WTC11 (cell line): ENCODE measurements around the gene COPS6. TPM values are rescaled to one million over a fixed set of nuclear protein-coding genes. Genes with fewer than 3 reads are reported as not detected.
A peak's percentile ranks its signal among the peaks of the same experiment; 100 is the strongest.
"Not testable (repeated sequence)": the region's sequence is repeated elsewhere in the genome, so short reads cannot be mapped to it uniquely, and the experiment has no call there.

ENCODE experiments used
- ATAC-seq: fragments of 200-7000 bp; cut with Tn5 transposase; 2 replicates; pipeline ENCODE4 v1.10.0; 2021; ENCODE audit warnings: mild to moderate bottlenecking, moderate library complexity
- CTCF ChIA-PET: fragments of 300-600 bp; sonication (Branson Sonifier 250); formaldehyde crosslinking; loops from one replicate; lab custom pipeline; 2021; ENCODE audit warnings: antibody characterized with exemption; lab: Charles Lee
- POLR2A ChIA-PET: fragments of 350-600 bp; sonication (Branson Sonifier 250); formaldehyde crosslinking; loops from one replicate; lab custom pipeline; 2021; ENCODE audit warnings: antibody characterized with exemption; lab: Charles Lee
- DNase-seq: peaks from one replicate; pipeline ENCODE4 v3.0.0; 2021; ENCODE audit warnings: low spot score
- H3K27ac Mint-ChIP-seq: 2 replicates; pipeline ENCODE4 v1.8.0; 2021; ENCODE audit warnings: mixed read lengths
- H3K27me3 Mint-ChIP-seq: 2 replicates; pipeline ENCODE4 v1.8.0; 2021; ENCODE audit warnings: low read depth, mild to moderate bottlenecking, moderate library complexity, mixed read lengths
- H3K36me3 Mint-ChIP-seq: 2 replicates; pipeline ENCODE4 v1.8.0; 2021; ENCODE audit warnings: mixed read lengths
- H3K4me1 Mint-ChIP-seq: 2 replicates; pipeline ENCODE4 v1.8.0; 2022; ENCODE audit warnings: mixed read lengths
- H3K4me3 Mint-ChIP-seq: 2 replicates; pipeline ENCODE4 v1.8.0; 2021; ENCODE audit warnings: mild to moderate bottlenecking, moderate library complexity, mixed read lengths
- H3K9me3 Mint-ChIP-seq: 2 replicates; pipeline ENCODE4 v1.8.0; 2021; ENCODE audit warnings: mixed read lengths
- AR ChIP-seq: fragments of 250-450 bp; sonication (Bioruptor Pico); IDR thresholded peaks from 2 replicates; pipeline ENCODE4 v1.9.0; 2021; ENCODE audit warnings: mild to moderate bottlenecking
- ARID4B ChIP-seq: sonication (generic); formaldehyde crosslinking; IDR thresholded peaks from 2 replicates; pipeline ENCODE4 v1.8.0; 2023; ENCODE audit warnings: missing genetic modification reagents, mild to moderate bottlenecking, borderline replicate concordance
- ATF2 ChIP-seq: sonication (generic); formaldehyde crosslinking; IDR thresholded peaks from 2 replicates; pipeline ENCODE4 v1.8.1; 2022; ENCODE audit warnings: low read depth, missing genetic modification reagents, borderline replicate concordance
- CREB1 ChIP-seq: sonication (generic); formaldehyde crosslinking; IDR thresholded peaks from 2 replicates; pipeline ENCODE4 v1.8.0; 2023; ENCODE audit warnings: mild to moderate bottlenecking, missing genetic modification reagents
- E2F4 ChIP-seq: sonication (generic); formaldehyde crosslinking; IDR thresholded peaks from 2 replicates; pipeline ENCODE4 v1.8.1; 2022; ENCODE audit warnings: low read depth, mild to moderate bottlenecking, moderate library complexity, missing genetic modification reagents, borderline replicate concordance
- ESRRA ChIP-seq: sonication (generic); formaldehyde crosslinking; IDR thresholded peaks from 2 replicates; pipeline ENCODE4 v1.8.1; 2022; ENCODE audit warnings: mild to moderate bottlenecking, missing genetic modification reagents, borderline replicate concordance
- GTF2I ChIP-seq: fragments of 250-450 bp; sonication (Bioruptor Pico); conservative IDR thresholded peaks from 2 replicates; pipeline ENCODE4 v1.4.0; 2021; ENCODE audit warnings: mild to moderate bottlenecking
- NFATC4 ChIP-seq: fragments of 250-450 bp; sonication (Bioruptor Pico); IDR thresholded peaks from 2 replicates; pipeline ENCODE4 v1.9.0; 2021; ENCODE audit warnings: mild to moderate bottlenecking
- PREB ChIP-seq: sonication (generic); formaldehyde crosslinking; IDR thresholded peaks from 2 replicates; pipeline ENCODE4 v1.8.1; 2022; ENCODE audit warnings: mild to moderate bottlenecking, missing genetic modification reagents, moderate library complexity, borderline replicate concordance
- RORB ChIP-seq: fragments of 250-450 bp; sonication (Bioruptor Pico); IDR thresholded peaks from 2 replicates; pipeline ENCODE4 v1.9.0; 2021; ENCODE audit warnings: mild to moderate bottlenecking
- SMAD3 ChIP-seq: sonication (generic); formaldehyde crosslinking; IDR thresholded peaks from 2 replicates; pipeline ENCODE4 v1.8.0; 2022; ENCODE audit warnings: missing genetic modification reagents, mild to moderate bottlenecking, borderline replicate concordance
- TP53 ChIP-seq: sonication (generic); formaldehyde crosslinking; IDR thresholded peaks from 2 replicates; pipeline ENCODE4 v1.8.1; 2023; ENCODE audit warnings: mild to moderate bottlenecking, missing genetic modification reagents
- ZNF671 ChIP-seq: fragments of 250-450 bp; sonication (Bioruptor Pico); IDR thresholded peaks from 2 replicates; pipeline ENCODE4 v1.8.0; 2021; ENCODE audit warnings: mild to moderate bottlenecking
- ZSCAN18 ChIP-seq: fragments of 250-450 bp; sonication (Bioruptor Pico); IDR thresholded peaks from 2 replicates; pipeline ENCODE4 v2.1.2; 2022; ENCODE audit warnings: mild to moderate bottlenecking, moderate library complexity
- total RNA-seq: library from RNA; stranded (reverse); gene quantifications from 3 replicates; pipeline ENCODE4 v1.2.3, GENCODE V29; 2021

COPS6 gene
- total RNA-seq, 1 experiment from 2014 or later: 118 TPM

- DNase-seq: no peak
- CTCF ChIA-PET: interaction anchor here (0.6 to 3.2 kb wide), 5 partner anchors 19 to 40 kb away, joined by 3 to 41 read pairs (median 3); partner anchors contain the start of genes AP4M1, GAL3ST4, LAMTOR4 and MCM7
- Mint-ChIP-seq H3K27me3 (peaks cover 15% of the 10 kb centered on the region), H3K4me1 (peaks cover 14% of the 10 kb centered on the region), H3K27ac (no peak overlapping the region), H3K9me3 (no peaks in the 10 kb centered on the region), H3K36me3 (no peaks in the 10 kb centered on the region), H3K4me3 (peak overlapping the region; percentile 77)
- no peak for ATAC-seq
- TF ChIP-seq NFATC4 (CRISPR knock-in tag) (no peak), RORB (CRISPR knock-in tag) (no peak), TP53 (CRISPR knock-in tag) (no peak), AR (CRISPR knock-in tag) (no peak), ESRRA (no peak), ARID4B (CRISPR knock-in tag) (no peak), ATF2 (CRISPR knock-in tag) (no peak), ZNF671 (CRISPR knock-in tag) (no peak), PREB (CRISPR knock-in tag) (no peak), GTF2I (no peak), E2F4 (CRISPR knock-in tag) (no peak), CREB1 (no peak), ZSCAN18 (CRISPR knock-in tag) (no peak), SMAD3 (CRISPR knock-in tag) (no peak)
- TF ChIP-seq, all 79 proteins: peak for 0
- POLR2A ChIA-PET: interaction anchor here (1.0 kb wide), 1 partner anchor 27 kb away, joined by 9 read pairs; the partner anchor contains the start of genes AP4M1 and MCM7
Measured at GRCh38 chr7:100128637-100128963, 39.8 kb downstream of the COPS6 start.

GRCh38 chr7:100130220-100130607 is 41.4 kb downstream of the COPS6 start:
- H3K4me3 Mint-ChIP-seq, H3K9me3 Mint-ChIP-seq, H3K36me3 Mint-ChIP-seq, H3K27ac Mint-ChIP-seq, ATAC-seq, DNase-seq: not testable (repeated sequence)
- Mint-ChIP-seq H3K4me1 (peaks cover 11% of the 10 kb centered on the region), H3K27me3 (peaks cover 15% of the 10 kb centered on the region)
- CTCF ChIA-PET: interaction anchor here (0.6 to 4.9 kb wide), 30 partner anchors 8 to 277 kb away, joined by 3 to 54 read pairs (median 6); partner anchors contain the start of genes AP4M1, GAL3ST4, GJC3 and GPC2
- POLR2A ChIA-PET: interaction anchor here (0.6 to 1.7 kb wide), 5 partner anchors 29 to 48 kb away, joined by 3 to 11 read pairs (median 4); partner anchors contain the start of genes AP4M1, GAL3ST4, GPC2 and MCM7
